Measurements from ENCODE around the gene SEC14L6.

Gene SEC14L6

GRCh38 chr22:30591191-30591587, 44.6 kb upstream of the SEC14L6 start:
- no peaks in the 10 kb centered on the region for H3K27me3 ChIP-seq (ENCODE audit: insufficient read depth, low read length)
- no peaks in the 10 kb centered on the region for H3F3A ChIP-seq (ENCODE audit: insufficient read depth, low read length)
- peaks cover 17% of the 10 kb centered on the region for H3K4me1 ChIP-seq (ENCODE audit: insufficient read depth, low read length, severe bottlenecking)
- H3K4me3 ChIP-seq (ENCODE audit: low read depth, low read length, poor library complexity, severe bottlenecking), result peak overlapping the region; percentile 97
- peak overlapping the region; percentile 94 for H3K9ac ChIP-seq (ENCODE audit: low read length)
- peaks cover 17% of the 10 kb centered on the region for H3K79me2 ChIP-seq (ENCODE audit: insufficient read depth, low read length)
- H4K20me1 ChIP-seq (ENCODE audit: insufficient read depth, low read length), result no peaks in the 10 kb centered on the region
- no peak for TF ChIP-seq CTCF (IDR thresholded peaks at IDR 0.05; ENCODE audit: low read length)
- no peak for TF ChIP-seq EZH2 (IDR thresholded peaks at IDR 0.05; ENCODE audit: borderline replicate concordance, low read length)
- H3K4me2 ChIP-seq (ENCODE audit: low read length), result peak overlapping the region; percentile 93
- no peak overlapping the region for H3K27ac ChIP-seq (ENCODE audit: low read depth, low read length, poor library complexity, severe bottlenecking)
- H3K9me3 ChIP-seq (ENCODE audit: low read length), result no peaks in the 10 kb centered on the region
- H2AFZ ChIP-seq (ENCODE audit: low read length), result no peak overlapping the region
- no peaks in the 10 kb centered on the region for H3K9me2 ChIP-seq (ENCODE audit: low read depth, low read length)
- peaks cover 35% of the 10 kb centered on the region for H3K36me3 ChIP-seq (ENCODE audit: insufficient read depth, low read length)

- no peaks in the 10 kb centered on the region for H3K27me3 ChIP-seq (ENCODE audit: insufficient read depth, low read length)
- peaks cover 82% of the 10 kb centered on the region for H3K36me3 ChIP-seq (ENCODE audit: insufficient read depth, low read length)
- H3K9ac ChIP-seq (ENCODE audit: low read length), result no peak overlapping the region
- no peaks in the 10 kb centered on the region for H3F3A ChIP-seq (ENCODE audit: insufficient read depth, low read length)
- H3K27ac ChIP-seq (ENCODE audit: low read depth, low read length, poor library complexity, severe bottlenecking), result no peak overlapping the region
- H2AFZ ChIP-seq (ENCODE audit: low read length), result no peak overlapping the region
- peaks cover 15% of the 10 kb centered on the region for H3K79me2 ChIP-seq (ENCODE audit: insufficient read depth, low read length)
- H3K4me3 ChIP-seq (ENCODE audit: low read depth, low read length, poor library complexity, severe bottlenecking), result no peak overlapping the region
- no peaks in the 10 kb centered on the region for H4K20me1 ChIP-seq (ENCODE audit: insufficient read depth, low read length)
- H3K9me2 ChIP-seq (ENCODE audit: low read depth, low read length), result no peaks in the 10 kb centered on the region
- H3K9me3 ChIP-seq (ENCODE audit: low read length), result no peaks in the 10 kb centered on the region
- TF ChIP-seq EZH2 (IDR thresholded peaks at IDR 0.05; ENCODE audit: borderline replicate concordance, low read length) (no peak), CTCF (IDR thresholded peaks at IDR 0.05; ENCODE audit: low read length) (no peak)
- H3K4me2 ChIP-seq (ENCODE audit: low read length), result no peak overlapping the region
- peaks cover 14% of the 10 kb centered on the region for H3K4me1 ChIP-seq (ENCODE audit: insufficient read depth, low read length, severe bottlenecking)
Measured at GRCh38 chr22:30586414-30586813, 39.9 kb upstream of the SEC14L6 start.

GRCh38 chr22:30584441-30584840, 37.9 kb upstream of the SEC14L6 start:
- Histone ChIP-seq H3K36me3 (ENCODE audit: insufficient read depth, low read length) (peaks cover 100% of the 10 kb centered on the region), H3K9ac (ENCODE audit: low read length) (no peak overlapping the region), H3K4me3 (ENCODE audit: low read depth, low read length, poor library complexity, severe bottlenecking) (no peak overlapping the region), H3K27me3 (ENCODE audit: insufficient read depth, low read length) (no peaks in the 10 kb centered on the region), H3K27ac (ENCODE audit: low read depth, low read length, poor library complexity, severe bottlenecking) (no peak overlapping the region), H2AFZ (ENCODE audit: low read length) (no peak overlapping the region), H3K79me2 (ENCODE audit: insufficient read depth, low read length) (no peaks in the 10 kb centered on the region; the same call in 1 of the 2 replicates), H3F3A (ENCODE audit: insufficient read depth, low read length) (no peaks in the 10 kb centered on the region), H3K4me2 (ENCODE audit: low read length) (no peak overlapping the region), H3K9me3 (ENCODE audit: low read length) (no peaks in the 10 kb centered on the region), H3K4me1 (ENCODE audit: insufficient read depth, low read length, severe bottlenecking) (no peaks in the 10 kb centered on the region), H4K20me1 (ENCODE audit: insufficient read depth, low read length) (no peaks in the 10 kb centered on the region), H3K9me2 (ENCODE audit: low read depth, low read length) (no peaks in the 10 kb centered on the region)
- TF ChIP-seq EZH2 (IDR thresholded peaks at IDR 0.05; ENCODE audit: borderline replicate concordance, low read length) (no peak), CTCF (IDR thresholded peaks at IDR 0.05; ENCODE audit: low read length) (no peak)
